ENCODE data around the gene EEF1AKMT1. TPM values are rescaled to one million over a fixed set of nuclear protein-coding genes. Genes with fewer than 3 reads are reported as not detected.

EEF1AKMT1 gene
- total and polyA plus RNA-seq, 2 donors (not counting 1 experiment from before 2014, with no cell fraction given): 2.9 to 4.9 TPM

DNA sequence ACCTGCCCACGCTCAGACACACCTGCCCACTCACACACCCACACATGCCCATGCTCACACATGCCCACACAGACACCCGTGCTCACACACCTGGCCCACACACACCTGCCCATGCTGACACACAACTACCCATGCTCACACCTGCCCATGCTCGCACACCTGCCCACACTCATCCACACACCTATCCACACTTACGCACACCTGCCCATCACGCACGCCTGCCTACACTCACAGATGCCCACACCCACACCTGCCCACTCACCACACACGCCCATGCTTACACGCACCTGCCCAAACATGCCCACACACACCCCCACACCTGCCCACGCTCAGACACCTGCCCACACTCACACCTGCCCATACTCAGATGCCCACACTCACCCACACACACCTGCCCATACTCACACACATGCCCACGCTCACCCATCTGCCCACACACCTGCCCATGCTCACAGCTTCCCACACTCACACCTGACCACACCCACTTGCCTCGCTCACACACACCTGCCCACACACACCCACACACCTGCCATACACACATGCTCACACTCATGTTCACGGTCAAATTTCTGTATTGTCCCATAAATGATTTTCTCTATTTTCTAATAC is 54.7 kb downstream of the EEF1AKMT1 start:
- intact Hi-C loops (cut with micrococcal nuclease): no loop called here
- Histone ChIP-seq H3K27me3 (replicated peaks in 1 of 4; ENCODE audit: control extremely low read depth in 1 of 4, control insufficient read depth in 3 of 4, insufficient read depth in 4 of 4, low read length in 3 of 4) (peaks cover 0 to 33% (median 7%) of the 10 kb centered on the region in 4 experiments), H4K20me1 (ENCODE audit: control insufficient read depth, insufficient read depth, low read length, poor library complexity, severe bottlenecking) (no peaks in the 10 kb centered on the region), H2AFZ (ENCODE audit: insufficient read depth, low read depth, low read length, poor library complexity, severe bottlenecking) (no peak overlapping the region), H3K9me3 (ENCODE audit: control extremely low read depth in 1 of 3, control insufficient read depth in 2 of 3, insufficient read depth in 1 of 3, low read length in 2 of 3) (peaks cover 0 to 13% (median 0%) of the 10 kb centered on the region in 3 donors), H3K79me2 (ENCODE audit: control insufficient read depth, insufficient read depth, low read length) (no peaks in the 10 kb centered on the region), H3K4me3 (ENCODE audit: control extremely low read depth in 1 of 5, extremely low read depth in 1 of 5, insufficient read depth in 1 of 5, low read depth in 2 of 5, low read length in 4 of 5) (no peak overlapping the region), H3K4me2 (replicated peaks; ENCODE audit: low read depth, low read length, poor library complexity, severe bottlenecking) (no peak overlapping the region), H3K36me3 (replicated peaks in 1 of 2; ENCODE audit: control extremely low read depth in 1 of 2, control insufficient read depth in 1 of 2, extremely low read depth in 1 of 2, insufficient read depth in 2 of 2, low read length in 1 of 2) (no peaks in the 10 kb centered on the region), H3K9ac (ENCODE audit: low read length) (no peak overlapping the region), H3K4me1 (ENCODE audit: control insufficient read depth in 2 of 2, insufficient read depth in 2 of 2, low read length in 2 of 2) (peaks cover 11 to 12% of the 10 kb centered on the region in 2 donors), H3K27ac (ENCODE audit: low read length in 2 of 2) (no peak overlapping the region)
- no peak for TF ChIP-seq EZH2 (IDR thresholded peaks at IDR 0.05; ENCODE audit: borderline replicate concordance, insufficient read depth, low read depth, low read length, poor library complexity, severe bottlenecking)
- TF ChIP-seq CTCF (IDR thresholded peaks at IDR 0.05): no peak
- Mint-ChIP-seq H3K9me3 (ENCODE audit: insufficient read depth) (no peaks in the 10 kb centered on the region), H3K27me3 (peaks cover 11% of the 10 kb centered on the region), H3K4me3 (no peak overlapping the region), H3K27ac (no peak overlapping the region), H3K4me1 (peaks cover 9% of the 10 kb centered on the region)
- ATAC-seq (ENCODE audit: low read depth) (no peak), DNase-seq (no peak)
- 87% methylated on average over 12 of the region's 12 CpGs for WGBS (ENCODE audit: insufficient coverage)
- CTCF ChIA-PET: no interaction called here
- POLR2A ChIA-PET: no interaction called here

Measured in B cell (primary cell).